BLaER1 treated with 17β-estradiol and CSF1 and Interleukin-3, amounts not matched to agents 10 nM and 100 nM (cell line): ENCODE data around the gene CHCHD5.

Source experiments
- H3K27ac ChIP-seq, 11 experiments: shearing (Covaris generic); formaldehyde crosslinking; 2 replicates each; pipeline ENCODE4 v1.8.1; 2022
- H3K27me3 ChIP-seq, 11 experiments: shearing (Covaris generic); formaldehyde crosslinking; 2 replicates each; pipeline ENCODE4 v1.8.1; 2022
- H3K36me3 ChIP-seq, 11 experiments: shearing (Covaris generic); formaldehyde crosslinking; 2 replicates each; pipeline ENCODE4 v1.8.1; 2022
- H3K4me1 ChIP-seq, 10 experiments: shearing (Covaris generic); formaldehyde crosslinking; 2 replicates each; pipeline ENCODE4 v1.8.1; 2022
- H3K4me2 ChIP-seq, 11 experiments: shearing (Covaris generic); formaldehyde crosslinking; 2 replicates each; pipeline ENCODE4 v1.8.1; 2022
- H3K4me3 ChIP-seq, 10 experiments: shearing (Covaris generic); formaldehyde crosslinking; 2 replicates each; pipeline ENCODE4 v1.8.1; 2022
- H3K9ac ChIP-seq, 11 experiments: shearing (Covaris generic); formaldehyde crosslinking; 2 replicates each; pipeline ENCODE4 v1.8.1; 2022
- H3K9me3 ChIP-seq, 11 experiments: shearing (Covaris generic); formaldehyde crosslinking; replicated peaks in 1 of 11; 2 replicates each; pipeline ENCODE4 v1.8.1; 2022
- H4K20me1 ChIP-seq, 11 experiments: shearing (Covaris generic); formaldehyde crosslinking; 2 replicates each; pipeline ENCODE4 v1.8.1; 2022
- Cebpa-rat ChIP-seq, 11 experiments: shearing (Covaris generic); IDR thresholded peaks; 2 replicates each; pipeline ENCODE4 v1.8.1; 2022

Gene CHCHD5

GRCh38 chr2:112593736-112594135 is 9.3 kb downstream of the CHCHD5 start:
- peaks cover 0 to 3% (median 0%) of the 10 kb centered on the region in 10 experiments; a peak in 5 of 20 replicates for H3K4me1 ChIP-seq
- H3K36me3 ChIP-seq = peaks cover 0 to 26% (median 0%) of the 10 kb centered on the region in 11 experiments; a peak in 5 of 22 replicates
- H3K9ac ChIP-seq = no peak overlapping the region
- H4K20me1 ChIP-seq = no peaks in the 10 kb centered on the region
- H3K27me3 ChIP-seq = no peaks in the 10 kb centered on the region
- 0 out of 22 replicates have a peak, but pooled peaks cover 0 to 4% (median 0%) of the 10 kb centered on the region in 11 experiments for H3K9me3 ChIP-seq
- no peak overlapping the region for H3K4me3 ChIP-seq
- TF ChIP-seq Cebpa-rat (IDR thresholded peaks at IDR 0.05) = no peak
- no peak overlapping the region for H3K4me2 ChIP-seq
- no peak overlapping the region for H3K27ac ChIP-seq

GRCh38 chr2:112597537-112598322 is 13.3 kb downstream of the CHCHD5 start:
- H3K27me3 ChIP-seq = no peaks in the 10 kb centered on the region
- TF ChIP-seq Cebpa-rat (IDR thresholded peaks at IDR 0.05) = no peak
- H3K27ac ChIP-seq = no peak overlapping the region
- H4K20me1 ChIP-seq = no peaks in the 10 kb centered on the region
- no peak overlapping the region for H3K4me2 ChIP-seq
- H3K36me3 ChIP-seq = no peaks in the 10 kb centered on the region; a peak in 1 of 22 replicates
- no peak overlapping the region for H3K4me3 ChIP-seq
- 0 out of 22 replicates have a peak, but pooled peaks cover 0 to 4% (median 0%) of the 10 kb centered on the region in 11 experiments for H3K9me3 ChIP-seq
- peaks cover 0 to 11% (median 0%) of the 10 kb centered on the region in 10 experiments; a peak in 6 of 20 replicates for H3K4me1 ChIP-seq
- H3K9ac ChIP-seq = no peak overlapping the region

GRCh38 chr2:112600634-112601033 is 16.2 kb downstream of the CHCHD5 start:
- 0 out of 22 replicates have a peak, but pooled peaks cover 0 to 4% (median 0%) of the 10 kb centered on the region in 11 experiments for H3K9me3 ChIP-seq
- H3K36me3 ChIP-seq = no peaks in the 10 kb centered on the region
- no peak overlapping the region for H3K4me3 ChIP-seq
- no peaks in the 10 kb centered on the region for H3K27me3 ChIP-seq
- H3K27ac ChIP-seq = no peak overlapping the region
- H3K9ac ChIP-seq = no peak overlapping the region
- peaks cover 0 to 11% (median 0%) of the 10 kb centered on the region in 10 experiments; a peak in 6 of 20 replicates for H3K4me1 ChIP-seq
- TF ChIP-seq Cebpa-rat (IDR thresholded peaks at IDR 0.05) = no peak
- H3K4me2 ChIP-seq = no peak overlapping the region
- no peaks in the 10 kb centered on the region for H4K20me1 ChIP-seq

GRCh38 chr2:112601754-112602153 is 17.3 kb downstream of the CHCHD5 start:
- no peaks in the 10 kb centered on the region for H3K36me3 ChIP-seq
- no peaks in the 10 kb centered on the region for H4K20me1 ChIP-seq
- 0 out of 22 replicates have a peak, but pooled peaks cover 0 to 4% (median 0%) of the 10 kb centered on the region in 11 experiments for H3K9me3 ChIP-seq
- no peak overlapping the region for H3K9ac ChIP-seq
- TF ChIP-seq Cebpa-rat (IDR thresholded peaks at IDR 0.05) = no peak
- no peak overlapping the region for H3K27ac ChIP-seq
- no peak overlapping the region for H3K4me2 ChIP-seq
- H3K27me3 ChIP-seq = no peaks in the 10 kb centered on the region
- H3K4me1 ChIP-seq = peaks cover 0 to 11% (median 0%) of the 10 kb centered on the region in 10 experiments; a peak in 6 of 20 replicates
- no peak overlapping the region for H3K4me3 ChIP-seq

GRCh38 chr2:112602917-112603316 is 18.5 kb downstream of the CHCHD5 start:
- H3K4me2 ChIP-seq = no peak overlapping the region
- H3K36me3 ChIP-seq = no peaks in the 10 kb centered on the region
- H3K9me3 ChIP-seq = no peaks in the 10 kb centered on the region
- TF ChIP-seq Cebpa-rat (IDR thresholded peaks at IDR 0.05) = no peak
- H3K4me3 ChIP-seq = no peak overlapping the region
- H3K9ac ChIP-seq = no peak overlapping the region
- H3K27me3 ChIP-seq = no peaks in the 10 kb centered on the region
- H3K4me1 ChIP-seq = peaks cover 0 to 11% (median 0%) of the 10 kb centered on the region in 10 experiments; a peak in 6 of 20 replicates
- H4K20me1 ChIP-seq = no peaks in the 10 kb centered on the region
- H3K27ac ChIP-seq = no peak overlapping the region

GRCh38 chr2:112603731-112604130 is 19.3 kb downstream of the CHCHD5 start:
- Histone ChIP-seq H3K27me3 (no peaks in the 10 kb centered on the region), H3K36me3 (no peaks in the 10 kb centered on the region), H4K20me1 (no peaks in the 10 kb centered on the region), H3K9ac (no peak overlapping the region), H3K27ac (no peak overlapping the region), H3K9me3 (no peaks in the 10 kb centered on the region), H3K4me1 (peaks cover 0 to 11% (median 0%) of the 10 kb centered on the region in 10 experiments; a peak in 6 of 20 replicates), H3K4me3 (no peak overlapping the region), H3K4me2 (no peak overlapping the region)
- no peak for TF ChIP-seq Cebpa-rat (IDR thresholded peaks at IDR 0.05)

- peaks cover 0 to 6% (median 0%) of the 10 kb centered on the region in 10 experiments; a peak in 4 of 20 replicates for H3K4me1 ChIP-seq
- no peak overlapping the region for H3K4me2 ChIP-seq
- H3K27me3 ChIP-seq = no peaks in the 10 kb centered on the region
- no peak overlapping the region for H3K4me3 ChIP-seq
- no peaks in the 10 kb centered on the region for H3K36me3 ChIP-seq
- peaks cover 0 to 11% (median 0%) of the 10 kb centered on the region in 11 experiments; a peak in 6 of 22 replicates for H3K9me3 ChIP-seq
- no peaks in the 10 kb centered on the region for H4K20me1 ChIP-seq
- no peak overlapping the region for H3K27ac ChIP-seq
- no peak overlapping the region for H3K9ac ChIP-seq
- TF ChIP-seq Cebpa-rat (IDR thresholded peaks at IDR 0.05) = no peak
Measured at GRCh38 chr2:112604952-112605351, 20.5 kb downstream of the CHCHD5 start.

GRCh38 chr2:112605926-112606325 is 21.5 kb downstream of the CHCHD5 start:
- Histone ChIP-seq H3K36me3 (no peaks in the 10 kb centered on the region), H3K27ac (no peak overlapping the region), H3K4me3 (no peak overlapping the region), H3K9ac (no peak overlapping the region), H3K27me3 (no peaks in the 10 kb centered on the region), H3K4me1 (no peaks in the 10 kb centered on the region), H4K20me1 (no peaks in the 10 kb centered on the region), H3K9me3 (peaks cover 0 to 12% (median 0%) of the 10 kb centered on the region in 11 experiments; a peak in 6 of 22 replicates), H3K4me2 (no peak overlapping the region)
- TF ChIP-seq Cebpa-rat (IDR thresholded peaks at IDR 0.05) = no peak

GRCh38 chr2:112606547-112606946 is 22.1 kb downstream of the CHCHD5 start:
- Histone ChIP-seq H3K4me1 (no peaks in the 10 kb centered on the region), H3K9ac (no peak overlapping the region), H3K4me3 (no peak overlapping the region)

More at GRCh38 chr2:112606547-112606946, 22.1 kb downstream of the CHCHD5 start:
- Histone ChIP-seq H3K4me2 (no peak overlapping the region), H3K36me3 (no peaks in the 10 kb centered on the region), H3K9me3 (peaks cover 0 to 12% (median 0%) of the 10 kb centered on the region in 11 experiments; a peak in 6 of 22 replicates), H4K20me1 (no peaks in the 10 kb centered on the region), H3K27ac (no peak overlapping the region; a peak in 1 of 22 replicates), H3K27me3 (no peaks in the 10 kb centered on the region)
- TF ChIP-seq Cebpa-rat (IDR thresholded peaks at IDR 0.05) = no peak
